IPS-15b (cell line): ENCODE results near the gene SYNJ2BP.
"Not testable (repeated sequence)": the region's sequence is repeated elsewhere in the genome, so short reads cannot be mapped to it uniquely, and the experiment has no call there.

Experiments used
- H3K27me3 ChIP-seq: one replicate; pipeline ENCODE4 v1.6.1; 2013; ENCODE audit warnings: low read length; ENCODE audit not compliant: control insufficient read depth, insufficient read depth
- H3K36me3 ChIP-seq: one replicate; pipeline ENCODE4 v1.6.1; 2013; ENCODE audit warnings: low read length; ENCODE audit not compliant: control insufficient read depth, insufficient read depth
- H3K4me1 ChIP-seq: one replicate; pipeline ENCODE4 v1.6.1; 2013; ENCODE audit warnings: mild to moderate bottlenecking, low read length; ENCODE audit not compliant: control insufficient read depth, insufficient read depth
- H3K4me3 ChIP-seq: one replicate; pipeline ENCODE4 v1.5.1; 2013; ENCODE audit warnings: low read depth, low read length
- H3K9ac ChIP-seq: one replicate; pipeline ENCODE4 v1.6.1; 2013; ENCODE audit warnings: low read depth, mild to moderate bottlenecking, low read length
- H3K9me3 ChIP-seq: one replicate; pipeline ENCODE4 v1.6.1; 2013; ENCODE audit warnings: mild to moderate bottlenecking, low read length; ENCODE audit not compliant: control insufficient read depth, insufficient read depth

The SYNJ2BP gene

DNA sequence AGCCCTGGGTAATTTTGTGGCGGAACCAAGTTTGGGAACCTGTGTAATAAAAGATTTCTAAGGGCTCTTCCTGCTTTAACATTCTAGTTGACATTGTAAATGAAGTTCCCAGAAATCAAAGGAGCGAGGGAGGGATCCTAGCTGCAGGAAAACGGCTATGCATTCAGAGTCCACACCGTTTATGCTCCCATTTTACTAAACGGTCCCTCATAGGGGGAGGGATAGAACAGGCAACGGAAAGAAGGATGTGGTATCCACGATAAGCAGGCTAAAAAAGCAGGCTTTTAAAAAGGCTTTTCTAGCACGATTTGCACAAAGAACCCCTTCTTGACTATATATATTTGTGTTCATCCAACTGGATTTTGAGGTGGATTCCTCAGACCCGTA lies 559 bp downstream of the SYNJ2BP start:
- H3K36me3 ChIP-seq: peaks cover 4% of the 10 kb centered on the region
- peak overlapping the region; percentile 51 for H3K9ac ChIP-seq
- H3K27me3 ChIP-seq: no peaks in the 10 kb centered on the region
- no peaks in the 10 kb centered on the region for H3K9me3 ChIP-seq
- H3K4me1 ChIP-seq: peaks cover 7% of the 10 kb centered on the region
- H3K4me3 ChIP-seq: peak overlapping the region; percentile 92

DNA sequence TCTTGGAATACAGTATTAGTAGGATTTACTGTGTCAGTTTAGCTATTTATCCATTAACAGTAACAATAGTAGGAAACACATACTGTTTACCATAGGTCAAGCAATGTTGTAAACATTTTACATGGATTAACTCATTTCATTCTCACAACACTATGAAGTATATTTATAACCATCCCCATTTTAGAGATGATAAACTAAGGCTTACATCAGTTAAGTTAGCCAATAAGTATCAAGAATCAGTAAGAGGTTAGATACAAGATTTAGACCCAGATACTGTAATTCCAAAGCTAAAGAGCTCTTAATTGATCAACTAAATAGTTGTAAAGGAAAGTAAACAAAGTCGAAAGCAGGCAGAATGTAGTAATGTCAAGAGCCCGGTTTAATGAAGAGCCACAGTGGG lies 1.1 kb downstream of the SYNJ2BP start:
- Histone ChIP-seq H3K9ac (no peak overlapping the region), H3K9me3 (no peaks in the 10 kb centered on the region), H3K4me1 (peaks cover 7% of the 10 kb centered on the region), H3K27me3 (no peaks in the 10 kb centered on the region), H3K36me3 (peaks cover 4% of the 10 kb centered on the region), H3K4me3 (peak overlapping the region; percentile 92)

DNA sequence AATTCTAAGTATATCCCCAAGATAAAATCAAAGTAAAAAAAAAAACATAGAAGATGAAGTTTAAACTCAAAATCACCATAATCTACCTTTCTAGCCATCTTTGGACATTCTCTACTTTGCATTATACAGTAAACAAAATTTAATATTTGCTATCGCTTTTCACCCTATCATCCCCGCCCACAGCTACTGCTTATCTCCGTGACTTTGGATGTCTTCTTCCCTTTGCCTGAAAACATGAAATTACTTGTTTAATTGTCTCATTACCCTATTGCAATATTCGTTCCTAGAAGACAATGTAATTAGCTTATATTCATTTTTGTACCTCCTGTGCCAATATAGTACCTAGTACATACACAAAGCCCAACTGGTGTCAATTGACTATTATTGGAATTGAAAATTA lies 9.3 kb downstream of the SYNJ2BP start:
- no peaks in the 10 kb centered on the region for H3K27me3 ChIP-seq
- H3K9me3 ChIP-seq: no peaks in the 10 kb centered on the region
- H3K36me3 ChIP-seq: peaks cover 7% of the 10 kb centered on the region
- H3K9ac ChIP-seq: no peak overlapping the region
- H3K4me1 ChIP-seq: peaks cover 3% of the 10 kb centered on the region
- H3K4me3 ChIP-seq: no peak overlapping the region

DNA sequence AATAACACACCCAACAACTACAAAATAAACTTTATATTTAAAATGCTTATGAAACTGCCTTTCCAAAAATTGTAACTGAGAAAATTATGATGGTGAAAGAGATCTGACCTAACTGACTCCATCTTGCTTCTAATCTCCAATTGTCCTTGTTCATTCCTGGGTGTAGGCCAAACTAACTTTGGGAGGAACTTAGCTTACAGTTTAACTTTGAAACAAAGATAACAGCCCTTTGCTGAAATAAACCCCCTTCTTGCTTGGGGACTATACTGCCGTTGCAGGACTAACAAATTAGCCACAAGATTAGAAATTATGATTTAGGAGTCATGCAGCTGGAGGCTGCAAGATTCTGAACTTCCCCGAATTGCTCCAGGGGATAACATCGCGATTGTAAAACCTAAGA lies 10.7 kb downstream of the SYNJ2BP start:
- not testable (repeated sequence) for H3K9ac ChIP-seq, H3K9me3 ChIP-seq, H3K4me3 ChIP-seq, H3K4me1 ChIP-seq, H3K36me3 ChIP-seq, H3K27me3 ChIP-seq

DNA sequence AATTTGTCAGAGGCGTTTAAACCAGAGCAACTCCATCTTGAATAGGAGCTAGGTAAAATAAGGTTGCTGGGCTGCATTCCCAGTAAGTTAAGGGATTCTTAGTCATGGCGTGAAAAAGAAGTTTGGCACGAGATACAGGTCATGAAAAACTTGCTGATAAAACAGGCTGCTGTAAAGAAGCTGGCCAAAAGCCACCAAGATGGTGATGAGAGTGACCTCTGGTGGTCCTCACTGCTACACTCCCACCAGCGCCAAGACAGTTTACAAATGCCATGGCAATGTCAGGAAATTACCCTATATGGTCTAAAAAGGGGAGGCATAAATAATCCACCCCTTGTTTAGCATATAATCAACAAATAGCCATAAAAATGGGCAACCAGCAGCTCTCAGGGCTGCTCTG lies 13.6 kb downstream of the SYNJ2BP start:
- H3K4me1 ChIP-seq, H3K27me3 ChIP-seq, H3K9ac ChIP-seq, H3K36me3 ChIP-seq, H3K9me3 ChIP-seq, H3K4me3 ChIP-seq: not testable (repeated sequence)

DNA sequence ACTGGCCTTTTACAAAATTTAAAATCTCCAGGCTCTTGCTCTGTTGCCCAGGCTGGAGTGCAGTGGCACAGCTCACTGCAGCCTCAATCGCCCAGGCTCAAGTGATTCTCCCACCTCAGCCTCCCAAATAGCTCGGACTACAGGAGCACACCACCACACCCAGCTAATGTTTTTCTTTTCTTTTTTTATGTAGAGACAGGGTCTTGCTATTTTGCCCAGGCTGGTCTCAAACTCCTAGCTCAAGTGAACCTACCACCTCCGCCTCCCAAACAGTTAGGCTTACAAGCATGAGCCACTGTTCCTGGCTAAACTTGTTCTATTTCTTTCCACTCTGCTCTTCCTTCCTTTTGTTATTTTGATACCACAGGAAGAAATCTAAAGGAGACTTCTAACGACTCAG lies 15.2 kb downstream of the SYNJ2BP start:
- Histone ChIP-seq H3K9ac (no peak overlapping the region), H3K27me3 (no peaks in the 10 kb centered on the region), H3K36me3 (peaks cover 2% of the 10 kb centered on the region), H3K9me3 (no peaks in the 10 kb centered on the region), H3K4me1 (peaks cover 2% of the 10 kb centered on the region), H3K4me3 (no peak overlapping the region)

DNA sequence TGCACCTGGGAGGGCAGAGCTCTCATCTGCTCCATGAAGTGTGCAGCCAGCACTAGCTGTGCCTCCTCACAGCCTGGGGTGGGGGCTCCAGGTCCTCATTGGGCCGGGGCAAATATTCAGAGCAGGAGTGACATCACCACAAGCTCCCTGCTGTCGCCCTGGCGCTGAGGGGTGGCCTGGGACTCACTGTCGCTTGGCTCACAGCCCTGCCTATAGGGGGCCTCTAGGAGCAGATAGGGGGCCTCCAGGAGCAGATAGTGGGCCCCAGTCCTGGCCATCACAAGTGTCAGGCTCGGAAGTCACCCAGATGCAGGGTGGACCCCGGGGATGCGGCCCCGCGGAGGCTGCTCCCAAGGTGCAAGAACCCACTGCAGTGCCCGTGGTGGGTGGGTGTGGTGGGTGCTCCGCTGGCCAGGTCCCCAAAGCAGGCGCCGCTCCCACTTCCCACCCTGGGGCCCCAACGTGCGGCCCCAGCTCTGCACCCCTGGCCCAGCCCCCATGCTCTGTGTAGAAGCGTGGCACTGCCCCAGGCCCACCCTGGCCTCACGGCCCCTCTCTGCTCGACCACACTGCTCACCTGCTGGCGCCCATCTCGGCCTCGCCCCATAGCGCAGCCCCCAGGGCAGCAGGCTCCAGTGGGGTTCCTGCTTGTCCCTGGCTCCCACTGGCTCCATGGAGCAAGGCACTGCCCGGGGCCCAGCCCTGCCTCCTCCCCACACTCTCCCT lies 18.0 kb downstream of the SYNJ2BP start:
- Histone ChIP-seq H3K4me1 (peaks cover 2% of the 10 kb centered on the region), H3K9ac (no peak overlapping the region), H3K36me3 (peaks cover 2% of the 10 kb centered on the region), H3K27me3 (no peaks in the 10 kb centered on the region), H3K4me3 (no peak overlapping the region), H3K9me3 (no peaks in the 10 kb centered on the region)

DNA sequence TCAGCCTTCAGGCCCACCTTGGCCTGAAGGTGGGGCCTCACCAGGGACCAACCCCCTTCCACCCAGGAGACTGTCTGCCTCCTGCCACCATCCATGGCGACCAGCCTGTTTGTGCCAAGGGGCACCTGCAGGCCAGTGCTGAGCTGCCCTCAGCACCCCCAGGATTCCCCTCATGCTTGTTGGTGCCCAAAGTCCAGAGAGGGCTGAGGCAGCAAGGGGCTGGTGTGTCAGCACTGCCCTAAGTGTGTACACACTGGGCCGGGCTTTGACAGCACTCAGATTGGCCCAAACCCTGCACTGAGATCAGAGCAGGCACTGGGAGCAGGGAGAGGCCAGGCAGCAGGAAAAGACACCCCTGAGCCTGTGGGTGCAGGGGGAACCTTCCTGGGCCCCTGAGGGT lies 18.6 kb downstream of the SYNJ2BP start:
- no peak overlapping the region for H3K9ac ChIP-seq
- H3K9me3 ChIP-seq: no peaks in the 10 kb centered on the region
- peaks cover 2% of the 10 kb centered on the region for H3K4me1 ChIP-seq
- no peak overlapping the region for H3K4me3 ChIP-seq
- no peaks in the 10 kb centered on the region for H3K27me3 ChIP-seq
- H3K36me3 ChIP-seq: peaks cover 2% of the 10 kb centered on the region

DNA sequence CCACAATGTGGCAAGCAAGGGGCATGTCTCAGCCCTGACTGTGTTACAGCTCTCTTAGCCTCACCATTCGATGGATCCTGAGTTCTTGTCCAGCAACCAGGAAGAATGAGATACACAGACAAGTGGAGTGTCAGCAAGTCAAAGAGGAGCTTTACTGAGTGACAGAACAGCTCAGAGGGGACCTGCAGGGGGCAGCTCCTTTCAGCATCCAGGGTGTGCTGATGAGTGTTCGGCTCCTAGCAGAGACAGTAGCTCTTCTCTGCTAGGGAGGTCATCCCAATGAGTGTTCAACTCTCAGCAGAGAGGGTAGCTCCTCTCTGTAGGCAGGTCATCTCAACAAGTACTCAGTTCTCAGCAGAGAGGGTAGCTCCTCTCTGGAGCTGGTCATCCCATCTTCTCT lies 19.1 kb downstream of the SYNJ2BP start:
- H3K27me3 ChIP-seq: no peaks in the 10 kb centered on the region
- peaks cover 2% of the 10 kb centered on the region for H3K4me1 ChIP-seq

DNA sequence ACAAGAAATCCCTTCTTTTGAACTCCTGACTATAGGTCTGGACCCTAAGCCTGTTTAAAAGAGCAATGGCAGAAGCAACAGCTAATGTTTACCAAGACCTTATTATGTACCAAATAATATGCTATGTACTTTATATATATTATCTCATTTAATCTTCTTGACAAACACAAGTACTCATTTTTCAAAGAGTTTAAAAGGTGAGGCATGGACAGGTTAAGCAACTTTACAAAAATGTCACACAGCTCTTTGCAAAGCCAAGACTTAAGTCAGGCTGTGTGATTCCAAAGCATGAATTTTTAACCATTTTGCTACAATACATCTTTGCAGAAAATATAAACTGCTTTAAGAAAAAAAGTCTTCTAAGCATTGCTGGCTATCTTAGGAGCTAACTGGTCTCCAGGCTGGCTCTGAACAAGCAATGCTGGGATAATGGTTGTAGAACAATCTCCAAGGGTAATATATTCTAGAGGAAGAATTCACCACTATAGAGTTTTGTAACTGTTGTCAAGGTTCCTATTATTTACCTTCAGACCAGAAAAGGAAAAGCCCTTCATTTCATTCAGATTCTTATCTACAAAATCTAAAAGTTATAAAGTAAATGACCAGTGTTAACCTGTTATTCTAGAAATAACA lies 22.1 kb downstream of the SYNJ2BP start:
- Histone ChIP-seq H3K4me3 (no peak overlapping the region), H3K27me3 (no peaks in the 10 kb centered on the region), H3K36me3 (peaks cover 2% of the 10 kb centered on the region), H3K4me1 (peaks cover 7% of the 10 kb centered on the region), H3K9me3 (no peaks in the 10 kb centered on the region), H3K9ac (no peak overlapping the region)

More for the DNA sequence above, 19.1 kb downstream of the SYNJ2BP start:
- Histone ChIP-seq H3K9ac (no peak overlapping the region), H3K4me3 (no peak overlapping the region), H3K9me3 (no peaks in the 10 kb centered on the region), H3K36me3 (peaks cover 2% of the 10 kb centered on the region)

DNA sequence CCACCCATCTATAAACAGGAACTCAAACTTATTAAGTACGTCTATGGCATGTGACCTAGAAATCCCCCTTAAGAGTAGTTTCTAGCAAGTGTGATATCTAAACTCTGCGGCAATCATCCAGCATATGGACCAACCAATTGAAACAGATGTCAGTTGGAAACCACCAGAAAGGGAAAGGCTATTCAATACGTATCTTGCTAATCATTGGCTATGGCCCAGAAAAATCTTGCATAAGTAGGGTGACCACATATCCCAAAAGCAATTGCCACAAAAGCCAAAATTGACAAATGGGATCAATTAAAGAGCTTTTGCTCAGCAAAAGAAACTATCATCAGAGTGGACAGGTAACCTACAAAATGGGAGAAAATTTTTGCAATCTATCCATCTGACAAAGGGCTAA lies 24.2 kb downstream of the SYNJ2BP start:
- H3K4me1 ChIP-seq: peaks cover 7% of the 10 kb centered on the region
- no peak overlapping the region for H3K4me3 ChIP-seq
- peaks cover 2% of the 10 kb centered on the region for H3K36me3 ChIP-seq
- no peak overlapping the region for H3K9ac ChIP-seq
- no peaks in the 10 kb centered on the region for H3K9me3 ChIP-seq
- no peaks in the 10 kb centered on the region for H3K27me3 ChIP-seq
